Activated effector memory CD4-positive, alpha-beta T cell treated with Interleukin-2 at 50 U/mL for 16 hours (primary cell): ENCODE results near the gene SLC9A2.

Source experiments
- DNase-seq: peaks from one replicate; pipeline ENCODE4 v3.0.0-alpha.2; 2020

Gene SLC9A2

GRCh38 chr2:102736110-102736409 is 116.7 kb downstream of the SLC9A2 start:
- DNase-seq = no peak

- DNase-seq = peak; percentile 78
Measured at GRCh38 chr2:102736410-102737409, 117.4 kb downstream of the SLC9A2 start.

- DNase-seq = no peak
Measured at GRCh38 chr2:102737431-102737830, 118.1 kb downstream of the SLC9A2 start.

- no peak for DNase-seq
Measured at GRCh38 chr2:102743259-102743658, 123.9 kb downstream of the SLC9A2 start.

GRCh38 chr2:102748107-102748506 is 128.8 kb downstream of the SLC9A2 start:
- no peak for DNase-seq

- DNase-seq = no peak
Measured at GRCh38 chr2:102749938-102750337, 130.6 kb downstream of the SLC9A2 start.

- no peak for DNase-seq
Measured at GRCh38 chr2:102753563-102754159, 134.3 kb downstream of the SLC9A2 start.

- no peak for DNase-seq
Measured at GRCh38 chr2:102754456-102755145, 135.2 kb downstream of the SLC9A2 start.

- DNase-seq = no peak
Measured at GRCh38 chr2:102755284-102755683, 135.9 kb downstream of the SLC9A2 start.

- DNase-seq = no peak
Measured at GRCh38 chr2:102758439-102758838, 139.1 kb downstream of the SLC9A2 start.
